Measurements from ENCODE around the gene RBM12. TPM values are rescaled to one million over a fixed set of nuclear protein-coding genes. Genes with fewer than 3 reads are reported as not detected.

Gene RBM12
- polyA plus RNA-seq, 3 donors, result 98.4 to 102 (median 99.7) TPM

- DNase-seq (ENCODE audit: low read depth in 3 of 3, low spot score in 2 of 3), result no peak
These were observed 10.3 kb downstream of the RBM12 start for GRCh38 chr20:35654415-35654814.

GRCh38 chr20:35653893-35654292 is 10.8 kb downstream of the RBM12 start:
- DNase-seq (ENCODE audit: low read depth in 3 of 3, low spot score in 2 of 3), result no peak

GRCh38 chr20:35653430-35653734 is 11.3 kb downstream of the RBM12 start:
- DNase-seq (ENCODE audit: low read depth in 3 of 3, low spot score in 2 of 3), result no peak

- no peak for DNase-seq (ENCODE audit: low read depth in 3 of 3, low spot score in 2 of 3)
These were observed 11.9 kb downstream of the RBM12 start for GRCh38 chr20:35652641-35653429.

GRCh38 chr20:35651958-35652357 is 12.7 kb downstream of the RBM12 start:
- no peak for DNase-seq (ENCODE audit: low read depth in 3 of 3, low spot score in 2 of 3)

- no peak for DNase-seq (ENCODE audit: low read depth in 3 of 3, low spot score in 2 of 3)
These were observed 14.1 kb downstream of the RBM12 start for GRCh38 chr20:35650632-35651031.

GRCh38 chr20:35648836-35649235 is 15.9 kb downstream of the RBM12 start:
- DNase-seq (ENCODE audit: low read depth in 3 of 3, low spot score in 2 of 3), result no peak

- DNase-seq (ENCODE audit: low read depth in 3 of 3, low spot score in 2 of 3), result no peak
These were observed 19.9 kb downstream of the RBM12 start for GRCh38 chr20:35644806-35645205.

- no peak for DNase-seq (ENCODE audit: low read depth in 3 of 3, low spot score in 2 of 3)
These were observed 21.7 kb downstream of the RBM12 start for GRCh38 chr20:35643045-35643444.

- DNase-seq (ENCODE audit: low read depth in 3 of 3, low spot score in 2 of 3), result no peak
These were observed 23.0 kb downstream of the RBM12 start for GRCh38 chr20:35641743-35642142.

GRCh38 chr20:35640724-35641123 is 24.0 kb downstream of the RBM12 start:
- DNase-seq (ENCODE audit: low read depth in 3 of 3, low spot score in 2 of 3), result no peak

- DNase-seq (ENCODE audit: low read depth in 3 of 3, low spot score in 2 of 3), result no peak
These were observed 25.9 kb downstream of the RBM12 start for GRCh38 chr20:35638751-35639150.

GRCh38 chr20:35637276-35637675 is 27.4 kb downstream of the RBM12 start:
- DNase-seq (ENCODE audit: low read depth in 3 of 3, low spot score in 2 of 3), result no peak

GRCh38 chr20:35636095-35636494 is 28.6 kb downstream of the RBM12 start:
- DNase-seq (ENCODE audit: low read depth in 3 of 3, low spot score in 2 of 3), result no peak

GRCh38 chr20:35635652-35636051 is 29.0 kb downstream of the RBM12 start:
- no peak for DNase-seq (ENCODE audit: low read depth in 3 of 3, low spot score in 2 of 3)

GRCh38 chr20:35632539-35633115 is 32.1 kb downstream of the RBM12 start:
- DNase-seq (ENCODE audit: low read depth in 3 of 3, low spot score in 2 of 3), result no peak

- no peak for DNase-seq (ENCODE audit: low read depth in 3 of 3, low spot score in 2 of 3)
These were observed 34.1 kb downstream of the RBM12 start for GRCh38 chr20:35630636-35631035.

- DNase-seq (ENCODE audit: low read depth in 3 of 3, low spot score in 2 of 3), result no peak
These were observed 35.1 kb downstream of the RBM12 start for GRCh38 chr20:35629427-35630145.

GRCh38 chr20:35627121-35627520 is 37.6 kb downstream of the RBM12 start:
- no peak for DNase-seq (ENCODE audit: low read depth in 3 of 3, low spot score in 2 of 3)

- no peak for DNase-seq (ENCODE audit: low read depth in 3 of 3, low spot score in 2 of 3)
These were observed 38.2 kb downstream of the RBM12 start for GRCh38 chr20:35626386-35627001.

GRCh38 chr20:35625584-35626385 is 38.9 kb downstream of the RBM12 start:
- no peak for DNase-seq (ENCODE audit: low read depth in 3 of 3, low spot score in 2 of 3)

Data from right renal cortex interstitium (tissue), 3 donors.